NCI-H2227 (cell line): ENCODE measurements around the gene RAMP1.
"Not testable (repeated sequence)": the region's sequence is repeated elsewhere in the genome, so short reads cannot be mapped to it uniquely, and the experiment has no call there.

Experiments used
- DNase-seq: peaks from one replicate; lab custom pipeline; 2025; ENCODE audit not compliant: unreplicated experiment; lab: John Stamatoyannopoulos, UW

Gene RAMP1

DNA sequence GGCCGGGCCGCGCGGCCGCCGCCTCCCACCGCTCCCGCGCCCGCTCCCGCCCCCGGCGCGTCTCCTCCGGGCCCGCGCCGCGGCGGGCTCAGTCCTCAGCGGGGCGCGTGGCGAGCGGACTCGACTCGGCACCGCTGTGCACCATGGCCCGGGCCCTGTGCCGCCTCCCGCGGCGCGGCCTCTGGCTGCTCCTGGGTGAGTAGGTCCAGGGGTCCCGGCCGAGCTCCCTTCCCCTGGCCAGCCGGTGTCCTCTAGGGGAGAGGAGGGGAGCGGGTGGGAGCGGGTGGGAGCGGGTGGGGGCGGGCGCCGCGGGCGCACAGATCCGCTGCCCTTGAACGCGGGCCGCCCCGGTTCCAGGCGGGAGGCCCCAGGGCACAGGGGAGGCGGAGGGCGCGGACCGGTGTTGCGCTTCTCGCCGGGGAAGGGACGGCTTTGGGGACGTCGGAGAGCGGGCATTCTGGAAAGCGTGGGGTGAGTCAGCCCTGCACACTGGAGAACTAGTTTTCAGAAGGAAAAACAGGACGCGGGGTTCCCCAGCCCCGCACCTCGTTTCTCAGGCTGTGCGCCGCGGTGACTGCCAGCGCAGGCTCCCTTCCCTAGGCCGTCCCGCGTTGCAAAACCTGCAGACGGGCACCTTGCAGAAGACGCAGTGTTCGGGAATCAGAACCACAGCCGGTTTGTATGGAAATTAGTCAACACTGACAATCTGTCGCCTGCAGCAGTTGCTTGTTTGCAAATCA is at the start of gene RAMP1:
Gene RAMP1, plus strand, starts transcription at position 91 of the 740 bp plus-strand sequence. Its CDS starts 53 bp downstream, at position 144.
- DNase-seq: peak; percentile 22

DNA sequence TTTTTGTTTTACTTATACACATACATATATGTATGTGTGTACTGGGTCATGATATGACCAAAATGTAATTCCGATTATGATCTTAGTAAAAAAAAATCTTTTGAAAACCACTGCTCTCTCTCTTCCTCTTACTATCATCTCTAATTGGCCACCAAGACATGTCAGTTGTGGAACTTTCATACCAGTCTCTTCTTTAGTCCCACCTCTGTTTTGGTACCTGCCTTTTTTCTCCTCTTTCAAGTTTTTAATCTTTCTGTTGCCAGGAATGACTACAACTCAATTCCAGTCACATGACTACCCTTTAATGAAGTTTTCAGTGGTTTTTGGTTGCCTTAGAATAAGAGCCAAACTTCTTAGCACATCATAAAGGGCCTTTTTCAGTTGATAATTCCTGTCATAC is 43.8 kb upstream of the RAMP1 start:
- DNase-seq: no peak

DNA sequence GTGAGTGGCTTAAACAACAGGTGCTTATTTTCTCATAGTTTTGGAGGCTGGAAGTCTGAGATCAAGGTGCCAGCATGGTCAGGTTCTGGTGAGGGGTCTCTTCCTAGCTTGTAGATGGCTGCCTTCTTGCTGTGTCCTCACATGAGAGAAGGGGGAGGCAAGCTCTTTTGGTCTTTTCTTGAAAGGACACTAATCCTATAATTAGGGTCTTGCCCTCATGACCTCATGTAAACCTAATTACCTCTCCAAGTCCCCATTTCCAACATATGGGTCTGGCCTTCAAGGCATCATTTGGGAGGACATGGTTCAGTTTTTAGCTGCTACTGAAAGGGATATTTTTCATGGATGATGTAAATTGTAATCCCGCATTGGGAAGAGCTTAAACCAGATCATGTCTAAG is 42.9 kb upstream of the RAMP1 start:
- no peak for DNase-seq

DNA sequence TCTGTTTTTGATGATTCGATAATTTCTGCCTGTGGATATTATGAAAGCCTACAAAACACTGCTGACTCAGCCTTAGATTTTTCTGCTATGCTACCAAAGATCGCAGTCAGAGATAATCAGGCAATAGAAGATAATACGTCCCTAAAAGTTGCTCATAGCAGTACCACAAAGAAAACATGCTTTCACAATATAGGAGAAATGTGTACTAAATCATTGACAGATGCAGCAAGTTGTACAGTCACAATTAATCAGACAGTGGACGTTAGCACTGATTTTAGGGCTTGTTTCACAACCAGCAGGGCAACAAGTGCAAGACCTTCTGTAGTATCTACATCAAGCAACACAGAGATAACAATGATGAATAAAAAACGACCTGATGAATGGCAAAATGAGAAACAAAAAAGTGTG is 41.4 kb upstream of the RAMP1 start:
- no peak for DNase-seq

DNA sequence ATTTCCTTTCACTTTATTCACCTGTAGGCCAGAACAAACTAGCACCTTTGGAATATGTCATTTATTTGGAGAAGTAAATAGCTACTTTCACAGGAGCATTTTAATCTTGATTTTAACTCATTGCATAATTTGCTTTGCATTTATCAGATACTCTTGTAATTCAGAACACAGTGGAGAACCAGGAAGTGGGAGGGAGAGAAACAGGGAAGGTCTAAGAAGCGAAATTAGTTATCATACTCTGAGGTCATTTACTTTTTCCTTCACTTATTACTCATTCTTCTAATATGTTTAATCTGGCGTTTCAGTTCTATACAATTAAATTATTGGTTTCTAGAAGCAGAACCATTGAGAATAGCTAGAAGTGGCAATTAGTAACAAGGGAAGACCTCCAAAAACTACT is 40.2 kb upstream of the RAMP1 start:
- DNase-seq: no peak

DNA sequence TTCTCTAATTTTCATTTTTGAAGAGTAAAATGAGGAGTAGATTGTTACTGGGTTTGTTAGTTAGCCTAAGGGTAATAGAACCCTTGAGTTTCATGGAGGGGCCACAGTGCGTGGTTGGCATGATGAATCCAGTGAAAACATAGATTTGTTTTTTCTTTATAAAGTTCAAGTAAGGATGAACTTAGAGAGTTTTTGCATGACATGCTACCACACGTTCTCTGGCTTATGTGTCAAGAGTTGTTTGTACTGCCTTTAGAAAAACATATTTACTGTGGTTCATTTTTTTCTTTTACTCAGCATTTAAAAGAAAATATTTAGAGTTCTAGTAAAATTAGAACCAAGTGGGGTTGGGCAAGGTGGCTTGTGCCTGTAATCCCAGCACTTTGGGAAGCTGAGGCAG is 39.0 kb upstream of the RAMP1 start:
- no peak for DNase-seq

DNA sequence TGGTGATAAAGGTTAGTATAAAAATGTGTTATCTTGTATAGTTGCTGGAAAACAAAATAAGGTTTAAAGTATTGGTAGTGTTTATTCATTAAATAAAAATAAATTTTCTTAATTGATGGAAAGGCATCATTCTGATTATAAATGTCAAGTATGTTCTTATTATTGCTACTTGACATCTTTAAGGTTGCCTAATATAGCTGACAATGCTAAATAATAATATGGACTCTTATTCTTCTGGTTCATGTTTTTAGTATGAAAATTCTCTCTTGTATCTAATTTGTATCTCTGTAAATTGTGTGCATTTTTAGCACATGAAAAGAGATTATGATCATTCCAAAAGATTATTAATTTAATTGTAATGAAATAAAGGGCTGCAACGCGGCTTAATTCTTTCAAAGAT is 35.9 kb upstream of the RAMP1 start:
- DNase-seq: no peak

DNA sequence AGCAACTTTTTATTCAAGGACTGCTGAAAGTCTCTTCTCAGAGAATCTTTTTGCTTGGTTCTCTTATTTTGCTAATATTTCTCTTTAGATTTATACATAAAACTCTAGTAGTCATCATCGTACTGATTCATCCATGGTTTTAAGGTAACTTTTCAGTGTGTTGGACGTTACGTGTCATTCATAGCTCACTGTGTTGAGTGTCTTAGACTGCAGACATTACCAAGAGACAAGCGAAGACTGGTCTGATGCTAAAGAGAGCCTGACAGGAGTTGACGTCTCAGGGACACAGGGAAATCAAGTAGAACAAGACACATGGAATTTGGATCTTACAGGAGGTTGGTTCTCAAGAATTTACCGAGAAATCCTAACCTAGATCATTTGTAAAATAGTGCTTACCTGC is 35.3 kb upstream of the RAMP1 start:
- DNase-seq: no peak

DNA sequence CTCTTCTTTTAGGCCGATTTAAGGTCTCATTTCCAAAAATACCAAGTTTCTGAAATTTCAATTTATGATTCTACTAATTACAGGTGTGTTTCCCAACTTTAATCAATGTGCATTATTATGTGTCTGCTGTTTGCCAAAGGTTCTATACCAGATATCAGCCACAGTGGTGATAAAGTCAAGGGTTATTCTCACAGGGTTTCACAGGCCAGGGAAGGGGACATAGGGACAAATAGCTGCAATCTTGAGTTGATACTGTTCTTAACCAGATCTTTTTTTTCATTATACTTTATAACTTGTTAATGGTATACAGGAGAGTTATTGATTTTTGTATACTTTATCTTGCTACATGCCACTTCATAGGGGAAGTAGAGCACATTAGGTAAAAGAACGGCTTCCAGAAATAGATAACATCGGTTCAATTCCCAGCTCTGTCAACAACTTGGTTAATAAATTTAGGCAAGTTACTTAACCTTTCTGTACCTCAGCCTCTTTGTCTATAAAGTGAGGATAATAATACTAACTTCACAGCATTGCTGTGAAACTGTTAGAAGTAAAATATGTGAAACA is 31.9 kb upstream of the RAMP1 start:
- no peak for DNase-seq

DNA sequence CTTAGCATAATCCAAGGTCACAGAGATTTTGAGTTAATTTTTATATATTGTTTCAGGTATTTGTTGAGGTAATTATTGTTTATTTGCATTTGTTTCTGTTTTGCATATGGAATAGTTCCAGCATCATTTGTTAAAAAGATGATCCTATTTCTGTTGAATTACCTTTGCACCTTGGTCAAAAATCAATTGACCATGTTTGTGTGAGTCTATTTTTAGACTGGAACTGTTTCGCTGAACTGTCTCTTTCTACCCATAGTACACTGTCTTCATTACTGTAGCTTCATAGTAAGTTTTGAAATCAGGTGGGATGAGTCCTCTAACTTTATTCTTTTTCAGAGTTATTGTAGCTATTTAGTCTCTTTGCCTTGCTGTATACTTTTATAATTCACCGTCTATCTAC is 28.9 kb upstream of the RAMP1 start:
- DNase-seq: no peak

DNA sequence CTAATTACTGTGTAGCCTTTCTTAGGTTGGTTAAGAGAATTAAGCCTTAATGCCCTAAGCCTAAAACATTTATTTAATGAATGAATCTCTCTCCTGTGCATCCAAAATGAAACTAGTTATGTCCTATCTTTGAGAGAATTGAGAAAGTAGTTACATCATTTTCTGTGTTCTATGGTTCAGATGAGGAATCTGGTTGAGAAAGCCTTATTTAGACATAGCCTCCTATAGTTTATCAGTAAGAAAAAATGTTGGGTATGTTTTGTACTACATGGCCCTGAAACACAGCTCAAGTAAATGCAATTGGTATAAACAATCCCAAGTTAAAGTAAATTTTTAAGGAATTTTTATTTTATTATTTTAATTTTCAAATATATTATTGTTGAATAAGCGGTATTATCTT is 25.9 kb upstream of the RAMP1 start:
- DNase-seq: no peak

DNA sequence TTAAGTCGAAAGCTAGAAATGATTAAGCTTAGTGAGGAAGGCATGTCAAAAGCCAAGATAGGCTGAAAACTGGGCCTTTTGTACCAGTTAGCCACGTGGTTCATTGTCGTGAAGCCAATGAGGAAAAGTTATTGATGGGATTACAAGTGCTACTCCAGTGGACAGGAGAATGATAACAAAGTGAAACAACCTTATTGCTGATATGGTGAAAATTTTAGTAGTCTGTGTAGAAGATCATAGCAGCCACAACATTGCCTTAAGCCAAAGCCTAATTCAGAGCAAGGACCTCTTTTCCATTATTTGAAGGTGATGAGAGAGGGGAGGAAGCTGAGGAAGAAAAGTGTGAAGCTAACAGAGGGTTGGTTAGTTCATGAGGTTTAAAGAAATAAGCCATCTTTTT is 24.1 kb upstream of the RAMP1 start:
- no peak for DNase-seq

DNA sequence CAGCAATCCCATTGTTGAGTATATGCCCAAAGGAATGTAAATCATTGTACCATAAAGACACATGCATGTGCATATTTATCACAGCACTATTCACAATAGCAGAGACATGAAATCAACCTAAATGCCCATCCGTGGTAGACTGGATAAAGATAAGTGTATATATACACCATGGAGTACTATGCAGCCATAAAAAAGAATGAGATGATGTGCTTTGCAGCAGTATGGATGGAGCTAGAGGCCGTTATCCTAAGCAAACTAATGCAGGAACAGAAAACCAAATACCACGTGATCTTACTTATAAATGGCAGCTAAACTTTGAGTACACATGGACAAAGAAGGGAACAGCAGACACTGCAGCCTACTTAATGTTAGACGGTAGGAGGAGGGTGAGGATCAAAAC is 18.4 kb upstream of the RAMP1 start:
- no peak for DNase-seq

DNA sequence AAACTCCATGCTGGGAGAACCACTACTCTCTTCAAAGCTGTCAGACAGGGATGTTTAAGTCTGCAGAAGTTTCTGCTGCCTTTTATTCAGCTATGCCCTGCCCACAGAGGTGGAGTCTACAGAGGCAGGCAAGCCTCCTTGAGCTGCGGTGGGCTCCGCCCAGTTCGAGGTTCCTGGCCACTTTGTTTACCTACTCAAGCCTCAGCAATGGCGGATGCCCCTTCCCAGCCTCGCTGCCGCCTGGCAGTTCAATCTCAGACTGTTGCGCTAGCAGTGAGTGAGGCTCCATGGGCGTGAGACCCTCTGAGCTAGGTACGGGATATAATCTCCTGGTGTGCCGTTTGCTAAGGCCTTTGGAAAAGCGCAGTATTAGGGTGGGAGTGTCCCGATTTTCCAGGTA is 10.5 kb upstream of the RAMP1 start:
- not testable (repeated sequence) for DNase-seq

DNA sequence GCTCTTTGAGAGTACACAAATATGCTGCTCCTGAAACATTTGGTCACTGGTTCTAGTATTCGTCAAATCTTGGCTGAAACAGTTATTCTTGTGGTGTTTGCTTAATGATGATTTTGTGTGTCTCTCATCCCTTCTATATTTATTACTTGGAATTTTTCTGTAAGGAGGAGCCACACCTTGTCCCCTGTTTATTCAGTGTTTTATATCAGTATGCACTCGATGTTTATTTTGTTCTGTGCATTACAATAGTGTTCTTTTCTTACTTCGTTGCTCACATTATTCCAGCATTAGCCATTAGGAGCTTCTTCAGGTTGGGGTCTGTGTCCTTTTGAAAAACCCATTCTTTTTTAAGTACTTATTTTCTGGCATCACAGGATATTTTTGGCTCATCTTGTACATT is 5.1 kb upstream of the RAMP1 start:
- DNase-seq: no peak

DNA sequence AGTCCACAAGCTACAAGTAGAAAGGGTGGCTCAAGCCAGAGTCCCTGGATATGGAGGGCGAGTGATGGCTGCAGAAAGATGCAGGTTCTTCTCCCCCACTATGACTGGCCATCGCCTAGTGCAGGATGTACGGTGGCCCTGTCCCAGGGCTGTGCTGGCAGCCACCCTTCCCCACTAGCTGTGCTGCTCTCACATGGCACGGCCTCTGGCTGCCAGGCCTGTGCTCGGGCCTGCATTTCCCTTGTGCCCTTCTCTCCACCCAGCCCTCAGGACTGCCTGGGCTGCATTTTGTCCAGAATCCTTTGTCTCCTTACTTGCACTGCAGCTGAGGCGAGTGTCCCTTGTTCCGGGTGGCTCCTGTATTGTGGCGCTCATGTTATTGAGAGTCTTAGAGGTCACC is 1.6 kb upstream of the RAMP1 start:
- DNase-seq: no peak

DNA sequence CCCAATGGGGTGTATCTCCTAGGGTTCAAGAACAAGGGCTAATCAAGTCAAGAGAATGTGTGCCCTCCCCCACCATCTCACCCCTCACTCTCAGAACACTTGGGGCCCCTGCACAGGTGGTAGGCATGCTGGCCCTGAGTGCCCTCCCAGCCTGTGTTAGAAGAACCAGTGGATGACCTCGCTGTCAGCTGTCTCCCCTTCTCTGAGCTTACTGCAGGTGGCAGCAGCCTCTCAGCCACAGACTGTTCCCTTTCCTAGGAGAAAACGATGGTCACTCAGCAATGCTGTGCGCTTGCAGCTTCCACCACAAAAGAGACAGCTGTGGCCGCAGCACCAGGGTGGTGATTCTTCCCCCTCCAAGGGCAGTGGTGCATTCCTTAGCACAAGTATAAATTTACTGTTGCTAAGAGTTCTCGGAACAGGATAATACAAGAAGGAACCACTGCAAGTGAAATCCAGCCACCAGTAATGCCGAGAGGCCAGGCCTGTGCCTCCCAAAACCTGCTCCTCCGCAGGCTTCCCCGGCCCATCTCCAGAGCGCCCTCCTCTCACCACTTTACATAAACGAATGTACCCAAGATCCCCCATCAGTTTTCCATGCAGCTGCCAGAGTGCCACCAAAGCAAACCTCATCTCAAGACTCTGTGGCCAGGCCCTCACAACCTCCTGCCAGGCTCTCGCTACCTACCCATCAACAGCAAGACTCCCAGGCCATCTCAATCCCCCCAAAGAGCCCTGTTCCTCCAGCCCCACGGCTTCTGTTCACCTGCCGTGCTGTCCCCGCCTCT is 935 bp upstream of the RAMP1 start:
- DNase-seq: peak; percentile 62

DNA sequence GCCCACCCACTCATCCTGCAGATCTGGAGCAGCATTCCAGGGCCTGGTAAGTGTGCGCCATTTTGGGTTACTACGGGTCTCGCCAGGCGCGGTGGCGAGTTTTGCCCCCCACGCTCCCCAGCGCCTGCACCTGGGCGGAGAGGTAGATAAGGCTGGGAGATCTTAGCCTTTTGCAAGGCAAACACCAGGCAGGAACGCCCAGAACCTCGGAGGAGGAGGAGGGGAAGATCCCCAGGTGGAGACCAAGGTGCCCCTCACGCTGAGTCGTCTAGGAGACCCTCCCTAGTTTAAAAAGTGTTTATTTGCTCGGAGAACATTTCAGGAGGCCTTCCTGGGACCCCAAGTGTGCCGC is 365 bp upstream of the RAMP1 start:
- no peak for DNase-seq

DNA sequence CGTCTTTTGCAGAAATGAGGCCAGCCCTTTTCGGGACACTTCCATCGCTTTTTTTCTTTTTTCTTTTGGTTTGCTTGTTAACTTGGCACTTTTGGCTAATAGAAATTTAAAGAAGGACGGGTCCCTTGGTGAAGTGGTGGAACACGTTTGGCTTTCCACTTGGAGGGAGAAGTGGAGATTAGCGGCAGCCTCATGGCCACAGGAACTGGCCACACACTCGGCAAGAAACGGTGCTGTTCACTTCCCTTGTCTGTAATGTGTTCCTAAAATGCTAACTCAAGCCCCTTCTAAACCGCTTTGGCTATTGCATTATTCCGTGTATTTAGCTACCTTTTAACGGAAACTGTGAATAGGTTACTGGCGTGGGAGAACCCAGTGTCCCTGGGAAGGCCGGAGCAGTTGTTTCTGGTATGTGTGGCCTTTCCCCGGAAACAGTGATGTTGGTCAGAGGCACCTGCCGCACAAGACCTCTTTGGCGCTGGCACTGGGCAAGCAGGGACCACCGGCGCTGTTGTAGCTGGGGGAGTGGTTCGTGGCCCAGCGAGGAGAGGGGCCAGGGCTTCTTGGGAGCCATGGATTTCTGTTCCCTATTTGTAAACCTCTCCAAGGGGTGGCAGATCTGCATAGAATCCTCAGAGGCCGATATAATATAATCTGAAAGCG is 981 bp downstream of the RAMP1 start:
- DNase-seq: no peak

DNA sequence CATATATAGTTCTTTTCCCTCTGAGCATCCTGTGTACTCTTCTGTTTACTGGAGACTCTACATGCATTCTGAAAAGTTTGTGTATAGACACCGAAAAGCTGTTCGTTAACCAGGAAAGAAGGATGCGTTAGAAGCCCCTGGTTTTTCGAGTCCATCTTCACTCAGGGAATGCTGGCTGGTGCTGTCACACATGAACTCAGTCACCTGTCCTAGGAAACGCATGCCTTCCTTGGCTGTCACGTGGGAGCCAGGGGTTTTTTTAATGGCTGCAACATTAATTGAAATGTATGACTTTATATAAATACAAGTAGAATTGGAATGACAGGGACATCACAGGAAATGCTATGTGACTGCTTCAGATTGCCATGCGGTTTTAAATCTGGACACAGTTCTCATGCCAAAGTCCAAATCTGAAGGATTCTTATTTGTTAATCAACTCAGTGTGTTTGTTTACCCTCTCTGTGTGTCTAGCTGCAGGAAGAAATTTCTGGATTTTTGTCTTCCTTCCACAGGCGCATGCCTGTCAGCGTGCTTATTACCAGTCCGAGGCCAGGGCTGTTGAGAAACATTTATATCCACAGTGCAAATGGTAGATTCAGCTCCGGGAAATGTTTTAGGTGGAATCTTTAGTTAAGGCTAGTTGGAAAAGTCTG is 2.6 kb downstream of the RAMP1 start:
- no peak for DNase-seq

DNA sequence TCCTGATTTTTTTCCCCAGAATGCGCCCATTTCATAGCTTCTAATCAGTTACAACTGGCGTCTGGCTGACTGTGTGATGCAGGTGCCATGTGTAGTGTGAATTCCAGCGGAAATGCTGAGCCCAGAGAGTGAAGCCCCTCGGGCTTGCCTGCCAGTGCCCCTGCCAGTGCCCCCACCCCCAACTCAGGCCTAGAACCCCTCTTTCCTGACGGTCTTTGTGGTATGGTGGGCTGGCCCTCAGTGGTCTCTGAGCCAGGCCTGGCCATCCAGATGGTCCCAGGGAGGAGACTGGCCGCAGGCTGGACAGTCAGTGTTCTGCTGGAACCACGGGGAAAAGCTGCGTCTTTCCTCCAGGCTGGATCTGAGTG is 3.1 kb downstream of the RAMP1 start:
- DNase-seq: no peak
